Measurements from ENCODE around the gene CKM.

DNA sequence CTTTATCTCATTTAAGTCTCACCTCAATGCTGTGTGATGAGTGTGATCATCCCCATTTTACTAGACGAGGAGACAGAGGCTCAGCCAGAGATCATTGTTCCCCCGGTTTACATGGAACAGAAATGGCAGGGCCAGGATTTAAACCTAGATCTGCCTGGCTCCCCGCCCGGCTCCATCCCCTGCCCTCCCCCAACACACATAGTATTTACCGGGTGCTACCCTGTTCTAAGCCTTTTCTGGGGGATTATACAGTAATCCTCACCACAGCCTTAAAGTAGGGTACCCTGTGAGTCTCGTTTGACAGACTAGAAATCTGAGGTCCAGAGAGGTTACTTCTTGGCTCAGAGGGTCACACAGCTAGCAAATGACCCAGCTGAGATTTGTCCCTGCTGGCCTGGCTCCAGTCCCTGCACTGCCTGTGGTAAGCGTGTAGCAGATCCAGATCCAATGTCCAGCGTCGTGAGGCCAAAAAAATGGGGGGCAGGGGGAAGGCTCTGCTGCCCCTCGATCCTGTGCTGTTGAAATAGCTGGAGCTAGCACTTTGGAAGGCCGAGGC is 14.1 kb upstream of the CKM start:
- TF ChIP-seq CTCF (IDR thresholded peaks at IDR 0.05; ENCODE audit: low read depth, low read length) (no peak), POLR2A (IDR thresholded peaks at IDR 0.05; ENCODE audit: extremely low read depth, insufficient read length) (no peak), MYC (IDR thresholded peaks at IDR 0.05; ENCODE audit: low read depth, low read length) (no peak)
